ENCODE results near the gene OPN1SW. TPM values are rescaled to one million over a fixed set of nuclear protein-coding genes. Genes with fewer than 3 reads are reported as not detected.

The OPN1SW gene
- total RNA-seq, 4 donors from 2014 or later, result not detected

DNA sequence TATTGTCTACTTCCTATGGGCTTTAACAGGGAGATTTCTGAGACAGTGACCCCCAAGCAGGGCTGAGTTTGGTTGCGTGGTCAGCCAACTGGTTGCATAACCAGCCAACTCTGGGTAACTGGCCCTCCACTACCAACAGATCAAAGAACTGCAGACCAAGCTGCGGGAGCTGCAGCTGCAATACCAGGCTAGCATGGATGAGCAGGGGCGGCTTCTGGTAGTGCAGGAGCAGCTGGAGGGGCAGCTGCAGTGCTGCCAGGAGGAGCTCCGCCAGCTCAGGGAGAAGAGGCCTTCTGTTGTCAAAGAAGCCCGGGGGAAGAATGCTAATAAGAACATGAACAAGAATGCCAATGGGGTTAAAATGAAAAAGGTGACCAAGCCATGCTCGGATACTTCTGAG is 38.9 kb upstream of the OPN1SW start:
- TF ChIP-seq EP300 (IDR thresholded peaks at IDR 0.05; ENCODE audit: low read depth) (no peak), POLR2AphosphoS5 (IDR thresholded peaks at IDR 0.05) (no peak), POLR2A (IDR thresholded peaks at IDR 0.05) (no peak)
- TF ChIP-seq, protein P1, sequence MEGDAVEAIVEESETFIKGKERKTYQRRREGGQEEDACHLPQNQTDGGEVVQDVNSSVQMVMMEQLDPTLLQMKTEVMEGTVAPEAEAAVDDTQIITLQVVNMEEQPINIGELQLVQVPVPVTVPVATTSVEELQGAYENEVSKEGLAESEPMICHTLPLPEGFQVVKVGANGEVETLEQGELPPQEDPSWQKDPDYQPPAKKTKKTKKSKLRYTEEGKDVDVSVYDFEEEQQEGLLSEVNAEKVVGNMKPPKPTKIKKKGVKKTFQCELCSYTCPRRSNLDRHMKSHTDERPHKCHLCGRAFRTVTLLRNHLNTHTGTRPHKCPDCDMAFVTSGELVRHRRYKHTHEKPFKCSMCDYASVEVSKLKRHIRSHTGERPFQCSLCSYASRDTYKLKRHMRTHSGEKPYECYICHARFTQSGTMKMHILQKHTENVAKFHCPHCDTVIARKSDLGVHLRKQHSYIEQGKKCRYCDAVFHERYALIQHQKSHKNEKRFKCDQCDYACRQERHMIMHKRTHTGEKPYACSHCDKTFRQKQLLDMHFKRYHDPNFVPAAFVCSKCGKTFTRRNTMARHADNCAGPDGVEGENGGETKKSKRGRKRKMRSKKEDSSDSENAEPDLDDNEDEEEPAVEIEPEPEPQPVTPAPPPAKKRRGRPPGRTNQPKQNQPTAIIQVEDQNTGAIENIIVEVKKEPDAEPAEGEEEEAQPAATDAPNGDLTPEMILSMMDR (IDR thresholded peaks at IDR 0.05), result no peak
- Histone ChIP-seq H3K27ac (no peak overlapping the region), H3K27me3 (no peaks in the 10 kb centered on the region), H3K4me1 (no peaks in the 10 kb centered on the region), H3K36me3 (no peaks in the 10 kb centered on the region), H3K9me3 (no peaks in the 10 kb centered on the region), H3K4me3 (no peak overlapping the region)
- intact Hi-C loops (cut with DNase I; ENCODE audit: low total_unique reads) (no loop called here), in situ Hi-C loops (cut with MboI; ENCODE audit: low pct_ligation_motif_present in 1 of 4, low pct_unique_long_range_greater_than_20kb in 1 of 4, low sequenced_read_pairs in 3 of 4) (no loop called here)
- WGBS, 2 donors (ENCODE audit: low coverage in 1 of 2), result 89 to 100% methylated on average over 1 to 6 of the region's 6 CpGs
- DNase-seq, result no peak

DNA sequence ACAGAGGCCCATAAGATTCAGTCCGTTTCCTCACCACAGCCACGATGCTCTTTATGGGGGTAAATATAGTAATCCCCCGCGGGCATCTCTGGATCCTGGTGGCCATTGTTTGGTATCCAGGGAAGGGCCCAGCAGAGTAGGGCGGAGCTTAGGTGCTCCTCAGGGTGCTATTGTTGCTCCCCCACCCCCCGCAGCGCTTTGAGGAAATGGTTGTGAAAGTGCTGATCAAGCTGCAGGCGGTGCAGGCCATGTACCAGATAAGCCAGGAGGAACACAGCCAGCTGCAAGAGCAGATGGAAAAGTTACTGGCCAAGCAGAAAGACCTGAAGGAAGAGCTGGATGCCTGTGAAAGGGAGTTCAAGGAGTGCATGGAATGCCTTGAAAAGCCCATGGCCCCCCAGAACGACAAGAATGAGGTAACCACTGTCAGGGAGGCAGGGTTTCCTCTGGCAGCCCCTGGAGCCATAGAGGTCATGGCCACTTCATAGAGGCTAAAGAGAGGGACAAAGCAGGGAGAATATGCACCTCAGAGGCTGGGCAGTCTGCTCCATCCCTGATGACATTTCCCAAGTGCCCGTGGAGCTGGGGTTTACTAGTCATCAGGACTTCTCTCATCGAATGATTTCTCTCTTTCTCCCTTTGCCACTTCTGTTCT is 37.0 kb upstream of the OPN1SW start:
- WGBS, 2 donors (ENCODE audit: low coverage in 1 of 2), result 39 to 60% methylated on average over 2 to 11 of the region's 11 CpGs
- DNase-seq, result peak; percentile 22
- no peaks in the 10 kb centered on the region for H3K27me3 ChIP-seq
- H3K4me1 ChIP-seq, result no peaks in the 10 kb centered on the region
- no peaks in the 10 kb centered on the region for H3K9me3 ChIP-seq
- no peaks in the 10 kb centered on the region for H3K36me3 ChIP-seq
- no peak overlapping the region for H3K4me3 ChIP-seq
- intact Hi-C loops (cut with DNase I; ENCODE audit: low total_unique reads), result no loop called here
- no peak overlapping the region for H3K27ac ChIP-seq
- in situ Hi-C loops (cut with MboI; ENCODE audit: low pct_ligation_motif_present in 1 of 4, low pct_unique_long_range_greater_than_20kb in 1 of 4, low sequenced_read_pairs in 3 of 4), result no loop called here
- TF ChIP-seq, protein P1 (IDR thresholded peaks at IDR 0.05), result no peak
- TF ChIP-seq POLR2AphosphoS5 (IDR thresholded peaks at IDR 0.05), result no peak
- no peak for TF ChIP-seq POLR2A (IDR thresholded peaks at IDR 0.05)

DNA sequence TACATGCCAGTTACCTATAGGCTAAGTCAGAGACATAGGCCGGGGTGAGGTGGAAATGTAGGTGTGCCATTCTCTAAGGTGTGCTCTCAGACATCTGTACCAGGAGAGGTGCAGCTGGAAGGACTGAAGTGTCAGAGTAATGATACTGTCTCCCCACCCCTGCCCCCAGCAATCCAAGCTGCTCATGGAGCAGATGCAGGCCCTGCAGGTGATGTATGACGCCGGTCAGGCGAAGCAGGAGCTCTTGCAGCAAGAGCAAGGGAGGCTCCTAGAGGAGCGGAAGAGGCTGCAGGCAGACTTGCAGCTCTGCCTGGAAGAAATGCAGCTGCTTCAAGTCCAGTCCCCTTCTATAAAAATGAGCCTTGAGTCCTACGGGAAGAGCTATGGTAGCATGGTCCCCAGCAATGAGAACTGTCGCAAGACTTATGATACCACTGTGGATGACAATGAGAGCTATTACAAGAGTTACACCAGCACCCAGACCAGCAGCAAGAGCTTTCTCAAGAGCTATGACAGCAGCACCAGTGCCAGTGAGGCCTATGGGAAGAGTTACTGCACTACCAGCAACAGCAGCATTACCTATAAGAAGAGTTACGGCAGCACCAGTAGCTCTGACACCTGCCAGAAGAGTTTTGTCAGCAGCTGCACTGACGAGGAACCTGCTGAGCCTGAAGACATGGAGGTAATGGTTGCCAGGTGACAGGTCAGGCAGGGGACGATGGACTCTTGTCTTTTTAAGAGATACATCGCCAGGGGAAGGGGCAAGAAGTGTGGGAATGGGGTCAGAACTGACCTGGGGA is 36.2 kb upstream of the OPN1SW start:
- H3K4me1 ChIP-seq, result no peaks in the 10 kb centered on the region
- no peak overlapping the region for H3K27ac ChIP-seq
- DNase-seq, result no peak
- no peaks in the 10 kb centered on the region for H3K27me3 ChIP-seq
- no peaks in the 10 kb centered on the region for H3K36me3 ChIP-seq
- no peak overlapping the region for H3K4me3 ChIP-seq
- no peaks in the 10 kb centered on the region for H3K9me3 ChIP-seq
- intact Hi-C loops (cut with DNase I; ENCODE audit: low total_unique reads) (no loop called here), in situ Hi-C loops (cut with MboI; ENCODE audit: low pct_ligation_motif_present in 1 of 4, low pct_unique_long_range_greater_than_20kb in 1 of 4, low sequenced_read_pairs in 3 of 4) (no loop called here)
- no peak for TF ChIP-seq EP300 (IDR thresholded peaks at IDR 0.05; ENCODE audit: low read depth)
- TF ChIP-seq, protein P1 (IDR thresholded peaks at IDR 0.05), result no peak
- no peak for TF ChIP-seq POLR2AphosphoS5 (IDR thresholded peaks at IDR 0.05)
- no peak for TF ChIP-seq POLR2A (IDR thresholded peaks at IDR 0.05)
- 89 to 100% methylated on average over 1 to 11 of the region's 11 CpGs for WGBS, 2 donors (ENCODE audit: low coverage in 1 of 2)

DNA sequence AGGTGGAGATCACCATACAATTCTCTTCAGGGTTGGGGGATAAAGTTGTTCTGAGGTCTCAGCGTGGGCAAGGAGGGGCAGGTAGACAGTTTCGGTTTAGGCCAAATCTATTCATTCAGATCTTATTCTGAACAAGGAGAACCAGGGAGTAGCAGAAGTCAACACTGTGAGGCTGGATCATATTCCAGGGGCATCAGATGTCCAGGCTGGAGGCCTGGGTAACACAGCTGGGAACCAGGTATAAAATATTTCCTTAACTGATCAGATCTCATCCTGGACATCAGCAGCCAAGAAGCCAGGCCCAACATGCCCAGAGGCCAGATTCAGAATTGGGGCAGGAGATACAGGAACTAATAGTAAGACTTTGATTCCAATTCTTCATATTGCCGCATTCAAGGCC is 35.4 kb upstream of the OPN1SW start:
- in situ Hi-C loops (cut with MboI; ENCODE audit: low pct_ligation_motif_present in 1 of 4, low pct_unique_long_range_greater_than_20kb in 1 of 4, low sequenced_read_pairs in 3 of 4) (no loop called here), intact Hi-C loops (cut with DNase I; ENCODE audit: low total_unique reads) (no loop called here)
- no peaks in the 10 kb centered on the region for H3K27me3 ChIP-seq
- TF ChIP-seq POLR2AphosphoS5 (IDR thresholded peaks at IDR 0.05) (no peak), EP300 (IDR thresholded peaks at IDR 0.05; ENCODE audit: low read depth) (no peak), POLR2A (IDR thresholded peaks at IDR 0.05) (no peak)
- TF ChIP-seq, protein P1 (IDR thresholded peaks at IDR 0.05), result no peak
- no peak overlapping the region for H3K4me3 ChIP-seq
- H3K9me3 ChIP-seq, result no peaks in the 10 kb centered on the region
- no peak for DNase-seq
- H3K27ac ChIP-seq, result no peak overlapping the region
- WGBS, 2 donors (ENCODE audit: low coverage in 1 of 2), result 98% methylated on average over 3 of the region's 3 CpGs; no CpG with 5 or more reads in 1 of the 2 donors
- no peaks in the 10 kb centered on the region for H3K4me1 ChIP-seq
- H3K36me3 ChIP-seq, result no peaks in the 10 kb centered on the region

Data from transverse colon (tissue), 4 donors.